Natural killer cell treated with Interleukin-12 subunit alpha and Interleukin-12 subunit beta and Interleukin-15 and Interleukin-18, amount 100 ng/mL, for 72 hours (primary cell): ENCODE measurements around the gene PUSL1. TPM values are rescaled to one million over a fixed set of nuclear protein-coding genes. Genes with fewer than 3 reads are reported as not detected.

Experiments
- total RNA-seq, 2 donors: library from RNA; stranded (reverse); gene quantifications; one replicate each; pipeline ENCODE4 v1.2.3, GENCODE V29; 2022

PUSL1 gene
- total RNA-seq, 2 donors from 2014 or later, result 19.2 to 39.0 TPM

Other genes with a start within 250 kb of the PUSL1 start
- gene RNF223, start 234.3 kb upstream of the PUSL1 start, total RNA-seq, result not detected
- 10 to 100 TPM; 18.6 to 37.1 TPM for gene C1orf159, start 192.5 kb upstream of the PUSL1 start, total RNA-seq
- gene TTLL10, start 134.7 kb upstream of the PUSL1 start, total RNA-seq, result under 1 TPM in 1 of 2 donors, not detected in 1; 0.31 TPM
- 100 to 1,000 TPM; 295 to 591 TPM for gene TNFRSF18, start 102.0 kb upstream of the PUSL1 start, total RNA-seq
- gene TNFRSF4, start 94.4 kb upstream of the PUSL1 start, total RNA-seq, result 100 to 1,000 TPM in 1 of 2 donors, 10 to 100 TPM in 1; 56.8 to 305 TPM
- gene SDF4, start 76.6 kb upstream of the PUSL1 start, total RNA-seq, result 100 to 1,000 TPM; 243 to 251 TPM
- gene B3GALT6, start 76.4 kb upstream of the PUSL1 start, total RNA-seq, result 10 to 100 TPM; 23.8 to 28.1 TPM
- gene C1QTNF12, start 61.9 kb upstream of the PUSL1 start, total RNA-seq, result 1 to 10 TPM; 5.2 to 5.6 TPM
- gene UBE2J2, start 34.7 kb upstream of the PUSL1 start, total RNA-seq, result 100 to 1,000 TPM in 1 of 2 donors, 10 to 100 TPM in 1; 70.6 to 119 TPM
- 1 to 10 TPM; 1.5 to 3.2 TPM for gene SCNN1D, start 28.2 kb upstream of the PUSL1 start, total RNA-seq
- gene ACAP3, start 667 bp upstream of the PUSL1 start, total RNA-seq, result 10 to 100 TPM; 32.5 to 60.5 TPM
- gene INTS11, start 16.1 kb downstream of the PUSL1 start, total RNA-seq, result 100 to 1,000 TPM; 122 to 204 TPM
- gene CPTP, start 16.2 kb downstream of the PUSL1 start, total RNA-seq, result 10 to 100 TPM; 15.7 to 20.1 TPM
- gene TAS1R3, start 22.7 kb downstream of the PUSL1 start, total RNA-seq, result under 1 TPM; 0.81 to 0.89 TPM
- gene DVL1, start 40.8 kb downstream of the PUSL1 start, total RNA-seq, result 10 to 100 TPM; 29.4 to 66.5 TPM
- not detected for gene MXRA8, start 50.0 kb downstream of the PUSL1 start, total RNA-seq
- 100 to 1,000 TPM; 106 to 216 TPM for gene AURKAIP1, start 66.6 kb downstream of the PUSL1 start, total RNA-seq
- gene CCNL2, start 90.7 kb downstream of the PUSL1 start, total RNA-seq, result 100 to 1,000 TPM; 124 to 196 TPM
- gene MRPL20, start 98.7 kb downstream of the PUSL1 start, total RNA-seq, result 100 to 1,000 TPM; 138 to 175 TPM
- not detected for gene ANKRD65, start 112.7 kb downstream of the PUSL1 start, total RNA-seq
- gene VWA1, start 127.1 kb downstream of the PUSL1 start, total RNA-seq, result 1 to 10 TPM; 1.3 to 7.7 TPM
- 1 to 10 TPM in 1 of 2 donors, under 1 TPM in 1; 0.17 to 1.7 TPM for gene ATAD3C, start 141.1 kb downstream of the PUSL1 start, total RNA-seq
- gene ATAD3B, start 163.2 kb downstream of the PUSL1 start, total RNA-seq, result 100 to 1,000 TPM in 1 of 2 donors, 10 to 100 TPM in 1; 56.6 to 126 TPM
- gene ATAD3A, start 203.6 kb downstream of the PUSL1 start, total RNA-seq, result 100 to 1,000 TPM in 1 of 2 donors, 10 to 100 TPM in 1; 52.7 to 126 TPM
- gene TMEM240, start 232.0 kb downstream of the PUSL1 start, total RNA-seq, result 1 to 10 TPM in 1 of 2 donors, not detected in 1; 1.6 TPM